Anterior cingulate cortex (tissue), 58 donors: ENCODE data around the gene FOXA2.
"Not testable (repeated sequence)": the region's sequence is repeated elsewhere in the genome, so short reads cannot be mapped to it uniquely, and the experiment has no call there.

ENCODE experiments used
- DNase-seq, 58 donors: peaks; one replicate each; lab custom pipeline; 2025; lab: John Stamatoyannopoulos, UW

Gene FOXA2

GRCh38 chr20:22584522-22584921, at the start of gene FOXA2:
Gene FOXA2, minus strand, starts transcription at chr20:22584572. Its CDS starts 294 bp downstream, at chr20:22584278.
- no peak for DNase-seq

GRCh38 chr20:22630701-22631100, 46.3 kb upstream of the FOXA2 start:
- no peak for DNase-seq

GRCh38 chr20:22629927-22630326, 45.6 kb upstream of the FOXA2 start:
- no peak for DNase-seq

- no peak for DNase-seq
Measured at GRCh38 chr20:22629447-22629846, 45.1 kb upstream of the FOXA2 start.

- DNase-seq: no peak
Measured at GRCh38 chr20:22626496-22626895, 42.1 kb upstream of the FOXA2 start.

- DNase-seq: no peak
Measured at GRCh38 chr20:22623211-22623610, 38.8 kb upstream of the FOXA2 start.

- DNase-seq: no peak
Measured at GRCh38 chr20:22620342-22620741, 36.0 kb upstream of the FOXA2 start.

- no peak for DNase-seq
Measured at GRCh38 chr20:22619806-22620205, 35.4 kb upstream of the FOXA2 start.

GRCh38 chr20:22619272-22619671, 34.9 kb upstream of the FOXA2 start:
- DNase-seq: no peak

GRCh38 chr20:22617160-22617559, 32.8 kb upstream of the FOXA2 start:
- DNase-seq: no peak

- no peak for DNase-seq
Measured at GRCh38 chr20:22616551-22616950, 32.2 kb upstream of the FOXA2 start.

- no peak for DNase-seq
Measured at GRCh38 chr20:22615425-22615824, 31.1 kb upstream of the FOXA2 start.

GRCh38 chr20:22611636-22612035, 27.3 kb upstream of the FOXA2 start:
- DNase-seq: no peak

GRCh38 chr20:22607695-22608094, 23.3 kb upstream of the FOXA2 start:
- no peak for DNase-seq

GRCh38 chr20:22604815-22605214, 20.4 kb upstream of the FOXA2 start:
- DNase-seq: no peak

GRCh38 chr20:22601361-22602141, 17.2 kb upstream of the FOXA2 start:
- no peak for DNase-seq

- DNase-seq: not testable (repeated sequence)
Measured at GRCh38 chr20:22599258-22599657, 14.9 kb upstream of the FOXA2 start.

- no peak for DNase-seq
Measured at GRCh38 chr20:22597303-22597702, 12.9 kb upstream of the FOXA2 start.

- no peak for DNase-seq
Measured at GRCh38 chr20:22590662-22591061, 6.3 kb upstream of the FOXA2 start.

GRCh38 chr20:22586645-22587310, 2.4 kb upstream of the FOXA2 start:
- DNase-seq: peak in 5 of 58 donors; percentile 5 to 13 (median 9)

GRCh38 chr20:22585786-22586493, 1.6 kb upstream of the FOXA2 start:
- no peak for DNase-seq
